GM19463 (cell line): ENCODE data around the gene IRF9.

Experiments used
- ATAC-seq: cut with Tn5 transposase; IDR thresholded peaks from one replicate; pipeline ENCODE4 v1.9.1; 2021; ENCODE audit warnings: mild to moderate bottlenecking, moderate library complexity; ENCODE audit not compliant: unreplicated experiment

The IRF9 gene

GRCh38 chr14:24146978-24147760 lies 13.9 kb upstream of the IRF9 start, which contains the start of gene RNF31:
TSS of gene RNF31 (plus strand) at chr14:24147498. CDS start at chr14:24147699, 201 bp downstream.
- peak; percentile 83 for ATAC-seq

GRCh38 chr14:24147761-24148428 lies 13.2 kb upstream of the IRF9 start:
- no peak for ATAC-seq

- ATAC-seq, result no peak
These were observed 11.6 kb upstream of the IRF9 start for GRCh38 chr14:24149302-24149969.

GRCh38 chr14:24150061-24150460 lies 11.0 kb upstream of the IRF9 start:
- ATAC-seq, result no peak

- ATAC-seq, result no peak
These were observed 10.5 kb upstream of the IRF9 start for GRCh38 chr14:24150567-24150966.

GRCh38 chr14:24150993-24151392 lies 10.1 kb upstream of the IRF9 start:
- ATAC-seq, result no peak

GRCh38 chr14:24151404-24152080 lies 9.5 kb upstream of the IRF9 start:
- ATAC-seq, result no peak

- no peak for ATAC-seq
These were observed 6.0 kb upstream of the IRF9 start for GRCh38 chr14:24155100-24155499.

GRCh38 chr14:24156840-24157239 lies 4.2 kb upstream of the IRF9 start:
- ATAC-seq, result no peak

- ATAC-seq, result no peak
These were observed 3.7 kb upstream of the IRF9 start for GRCh38 chr14:24157331-24157730.

GRCh38 chr14:24159777-24160498 lies 1.1 kb upstream of the IRF9 start:
- no peak for ATAC-seq

GRCh38 chr14:24160499-24160849 lies 591 bp upstream of the IRF9 start:
- no peak for ATAC-seq

GRCh38 chr14:24162093-24162492 lies 1.0 kb downstream of the IRF9 start:
- ATAC-seq, result no peak

GRCh38 chr14:24164518-24164991 lies 3.5 kb downstream of the IRF9 start:
- ATAC-seq, result no peak

GRCh38 chr14:24165785-24166184 lies 4.7 kb downstream of the IRF9 start:
- ATAC-seq, result no peak

- no peak for ATAC-seq
These were observed 6.5 kb downstream of the IRF9 start for GRCh38 chr14:24167469-24168114.

- ATAC-seq, result peak; percentile 80
These were observed 10.6 kb downstream of the IRF9 start, which contains the start of gene REC8 for GRCh38 chr14:24171422-24172260. TSS of gene REC8 (plus strand) at chr14:24172080. CDS start at chr14:24172553, 473 bp downstream.

- no peak for ATAC-seq
These were observed 11.3 kb downstream of the IRF9 start for GRCh38 chr14:24172261-24172860.

- no peak for ATAC-seq
These were observed 11.8 kb downstream of the IRF9 start for GRCh38 chr14:24172871-24173281.
